ENCODE data around the gene JUP.
"Not testable (repeated sequence)": the region's sequence is repeated elsewhere in the genome, so short reads cannot be mapped to it uniquely, and the experiment has no call there.

The JUP gene

GRCh38 chr17:41786227-41787020 lies at the start of gene JUP:
JUP (minus strand) TSS chr17:41786711; CDS start chr17:41771854, 14,857 bp downstream.
- DNase-seq, result no peak

DNA sequence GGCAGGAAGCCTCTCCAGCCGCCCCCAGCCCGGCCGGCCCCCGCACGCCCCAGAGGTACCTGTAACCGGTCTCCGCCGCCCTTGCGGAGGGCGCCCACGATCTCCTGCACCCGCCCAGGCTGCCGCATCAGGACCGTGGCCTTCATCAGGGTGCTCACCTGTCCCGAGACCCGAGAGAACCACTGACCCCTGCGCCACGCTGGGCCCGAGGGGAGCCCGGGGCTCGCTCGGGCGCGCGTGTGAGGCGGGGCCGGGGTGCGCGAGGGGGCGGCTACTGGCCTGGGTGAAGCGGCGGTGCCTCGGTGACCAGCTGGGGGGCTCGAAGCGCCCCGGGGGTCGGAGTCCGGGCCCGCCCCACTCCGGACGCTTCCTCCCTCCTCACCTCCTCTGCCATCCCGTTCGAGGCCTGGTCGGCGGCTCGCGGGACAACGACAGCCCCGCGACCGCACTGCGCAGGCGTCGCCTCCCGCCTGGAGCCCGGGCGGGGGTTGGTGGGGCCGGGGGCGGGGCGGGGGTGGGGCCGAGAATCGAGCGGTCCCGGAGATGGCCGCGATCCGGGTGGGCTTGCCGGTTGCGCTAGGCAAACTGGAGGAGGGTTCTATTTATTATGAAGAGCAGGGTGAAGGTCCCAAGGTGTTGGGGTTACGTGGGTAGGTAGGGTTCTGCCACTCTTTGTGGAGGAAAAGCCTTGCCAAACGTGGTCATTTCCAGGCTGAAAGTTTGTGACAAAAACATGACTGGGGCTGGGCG lies 49.5 kb upstream of the JUP start, which contains the start of gene NT5C3B:
Gene NT5C3B (minus strand): TSS at position 433 of the 750 bp plus-strand sequence. CDS start 39 bp downstream, at position 394.
- DNase-seq, result no peak

DNA sequence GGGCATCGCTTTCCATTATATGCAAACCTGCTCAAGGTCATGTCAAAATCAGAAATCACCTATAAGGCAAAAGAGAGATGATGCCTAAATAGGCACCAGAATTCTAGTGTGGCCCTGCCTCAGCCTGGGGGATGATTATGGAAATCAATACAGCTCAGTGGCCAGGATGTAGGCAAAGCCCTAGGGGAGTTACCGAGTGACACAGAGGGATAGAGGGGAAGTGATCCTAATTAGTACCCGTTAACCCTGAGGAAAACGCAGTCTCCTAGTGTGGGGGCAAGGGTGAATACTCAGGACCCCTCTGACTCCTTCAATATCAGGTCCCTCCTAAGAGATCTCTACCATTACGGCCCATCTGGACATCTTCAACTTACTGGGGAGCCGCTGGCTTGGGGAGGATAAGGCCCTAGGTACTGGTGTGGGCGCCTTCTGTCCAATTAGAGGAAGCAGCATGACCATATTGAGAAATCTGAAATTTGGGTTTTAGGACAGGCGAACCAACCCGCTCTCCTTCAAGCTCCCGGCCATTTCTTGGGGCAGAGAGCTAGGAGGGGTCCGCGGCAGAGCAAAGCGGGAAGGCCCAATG lies 48.8 kb upstream of the JUP start:
- DNase-seq, result no peak

DNA sequence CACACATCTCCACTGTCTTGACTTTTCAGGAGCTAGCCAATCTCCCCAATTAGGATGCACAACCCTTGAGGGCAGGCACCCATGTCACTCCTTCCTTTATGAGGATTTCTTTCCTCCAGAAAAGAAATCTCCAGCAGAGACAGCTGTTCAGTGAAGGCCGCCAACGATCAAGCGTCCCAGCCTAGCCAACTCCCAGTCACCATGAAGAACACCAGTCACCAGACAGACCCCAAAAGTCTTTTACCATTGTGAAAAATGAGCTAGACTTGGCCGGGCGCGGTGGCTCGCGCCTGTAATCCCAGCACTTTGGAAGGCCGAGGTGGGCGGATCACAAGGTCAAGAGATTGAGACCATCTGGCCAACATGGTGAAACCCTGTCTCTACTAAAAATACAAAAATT lies 43.5 kb upstream of the JUP start:
- not testable (repeated sequence) for DNase-seq

DNA sequence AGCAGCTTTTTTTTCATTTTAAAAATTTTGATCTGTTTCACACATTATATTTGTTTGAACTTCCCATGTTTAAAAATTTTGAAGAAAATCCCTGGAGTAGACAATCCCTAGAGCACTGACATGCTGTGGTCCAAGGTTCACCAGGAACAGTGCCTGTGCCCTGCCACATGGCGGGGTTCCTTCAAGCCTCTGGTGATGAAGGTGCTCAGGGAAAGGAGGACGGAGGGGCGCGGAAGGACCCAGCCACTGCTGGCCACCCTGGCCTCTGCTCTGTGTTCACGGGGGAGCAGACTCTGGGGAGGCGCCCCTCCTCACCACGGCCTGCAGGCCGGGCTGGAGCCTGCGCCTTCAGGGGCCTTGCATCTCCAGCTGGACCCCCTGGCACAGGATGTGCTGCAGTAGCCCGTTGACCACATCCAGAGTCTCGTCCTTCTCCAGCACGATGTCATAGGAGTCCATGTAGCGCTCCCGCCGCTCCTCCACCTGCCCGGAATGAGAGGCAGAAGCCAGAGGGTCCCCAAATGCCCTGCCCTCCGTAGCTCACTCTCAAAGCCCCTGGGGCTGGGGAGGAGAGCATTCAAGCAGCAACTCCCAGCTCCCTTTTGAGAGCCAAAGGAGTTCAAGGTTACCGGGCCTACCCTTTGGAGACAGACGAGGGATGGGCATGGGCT lies 38.8 kb upstream of the JUP start:
- no peak for DNase-seq

DNA sequence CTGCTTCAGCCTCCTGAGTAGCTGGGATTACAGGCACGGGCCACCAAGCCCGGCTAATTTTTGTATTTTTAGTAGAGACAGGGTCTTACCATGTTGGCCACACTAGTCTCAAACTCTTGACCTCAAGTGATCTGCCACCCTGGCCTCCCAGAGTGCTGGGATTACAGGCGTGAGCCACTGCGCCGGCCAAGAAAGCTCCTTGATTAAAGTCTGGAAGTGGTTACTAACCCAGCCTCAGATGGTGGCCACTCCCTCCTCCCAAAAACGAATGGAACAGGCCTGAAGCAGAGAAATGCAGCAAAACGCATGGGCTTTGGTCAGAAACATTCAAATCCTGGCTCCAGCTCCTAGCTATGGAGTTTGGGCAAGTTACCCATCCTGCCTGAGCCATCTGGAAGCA lies 37.6 kb upstream of the JUP start:
- DNase-seq, result no peak

DNA sequence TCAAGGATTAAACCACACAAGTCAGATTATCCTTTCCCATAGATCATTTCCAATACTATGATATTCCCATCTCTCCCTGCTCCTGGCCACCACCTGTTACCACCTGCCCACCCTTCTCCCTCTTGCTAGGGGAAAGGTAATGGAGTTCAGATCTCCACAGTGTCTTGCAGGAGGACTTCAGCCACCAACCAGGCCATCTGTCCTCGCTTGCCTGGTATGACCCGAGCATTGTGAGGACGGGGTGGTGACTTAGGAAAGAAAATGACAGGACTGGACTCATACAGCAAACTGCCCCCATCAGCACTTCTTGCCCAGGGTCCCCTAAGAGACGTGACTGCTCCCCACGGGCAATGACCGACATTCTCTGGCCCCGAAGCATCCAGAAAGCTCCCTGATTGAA lies 37.1 kb upstream of the JUP start:
- no peak for DNase-seq

DNA sequence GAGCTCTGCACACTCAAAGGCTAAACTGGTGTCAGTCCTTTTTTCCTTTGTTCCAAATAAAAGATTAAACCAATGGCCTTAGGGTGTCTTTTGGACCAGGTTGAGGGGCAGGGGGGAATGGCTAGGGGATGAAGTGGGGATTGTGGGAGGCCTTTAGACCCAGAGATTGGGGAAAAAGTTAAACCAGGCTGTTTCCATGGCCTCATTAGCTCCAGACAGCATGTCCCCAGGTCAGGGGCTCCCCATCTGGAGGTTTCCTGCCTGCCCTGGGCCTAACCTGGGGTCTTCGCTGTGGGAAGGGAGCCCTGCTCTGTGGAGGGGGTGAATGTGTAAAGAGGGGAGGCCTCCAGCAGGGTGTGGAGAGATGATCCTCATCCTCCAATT lies 36.6 kb upstream of the JUP start:
- no peak for DNase-seq

- no peak for DNase-seq
Observed at GRCh38 chr17:41822216-41823140, 36.0 kb upstream of the JUP start.

DNA sequence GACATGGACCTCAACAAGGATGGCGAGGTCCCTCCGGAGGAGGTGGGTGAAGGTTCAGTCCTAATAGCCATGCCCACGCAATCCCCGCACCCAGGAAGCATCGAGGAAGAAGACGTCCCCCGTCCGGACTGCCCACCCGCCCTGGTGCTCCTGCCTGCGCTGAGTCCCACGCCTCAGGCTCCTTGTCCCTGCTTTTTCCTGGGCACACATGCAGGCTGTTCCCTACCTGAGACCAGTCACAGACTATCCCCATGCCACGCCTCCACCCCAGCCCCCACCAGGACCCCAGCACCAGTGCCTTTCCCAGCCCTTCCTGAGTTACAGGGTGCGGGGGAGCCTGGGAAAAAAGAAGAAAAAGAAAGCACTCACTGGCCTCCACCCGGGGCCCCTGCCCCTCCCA lies 35.3 kb upstream of the JUP start:
- no peak for DNase-seq

DNA sequence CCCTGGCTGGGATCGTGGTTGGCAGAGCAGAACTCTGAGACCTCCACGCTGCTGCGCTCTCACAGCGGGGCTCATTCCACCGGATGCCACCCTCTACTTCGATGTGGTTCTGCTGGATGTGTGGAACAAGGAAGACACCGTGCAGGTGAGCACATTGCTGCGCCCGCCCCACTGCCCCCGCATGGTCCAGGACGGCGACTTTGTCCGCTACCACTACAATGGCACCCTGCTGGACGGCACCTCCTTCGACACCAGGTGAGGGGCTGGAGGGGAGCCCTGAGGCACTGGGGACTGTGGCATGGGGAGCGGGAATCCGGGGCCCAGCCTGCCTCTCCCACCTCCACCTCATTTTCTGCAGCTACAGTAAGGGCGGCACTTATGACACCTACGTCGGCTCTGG lies 31.5 kb upstream of the JUP start:
- DNase-seq, result no peak

DNA sequence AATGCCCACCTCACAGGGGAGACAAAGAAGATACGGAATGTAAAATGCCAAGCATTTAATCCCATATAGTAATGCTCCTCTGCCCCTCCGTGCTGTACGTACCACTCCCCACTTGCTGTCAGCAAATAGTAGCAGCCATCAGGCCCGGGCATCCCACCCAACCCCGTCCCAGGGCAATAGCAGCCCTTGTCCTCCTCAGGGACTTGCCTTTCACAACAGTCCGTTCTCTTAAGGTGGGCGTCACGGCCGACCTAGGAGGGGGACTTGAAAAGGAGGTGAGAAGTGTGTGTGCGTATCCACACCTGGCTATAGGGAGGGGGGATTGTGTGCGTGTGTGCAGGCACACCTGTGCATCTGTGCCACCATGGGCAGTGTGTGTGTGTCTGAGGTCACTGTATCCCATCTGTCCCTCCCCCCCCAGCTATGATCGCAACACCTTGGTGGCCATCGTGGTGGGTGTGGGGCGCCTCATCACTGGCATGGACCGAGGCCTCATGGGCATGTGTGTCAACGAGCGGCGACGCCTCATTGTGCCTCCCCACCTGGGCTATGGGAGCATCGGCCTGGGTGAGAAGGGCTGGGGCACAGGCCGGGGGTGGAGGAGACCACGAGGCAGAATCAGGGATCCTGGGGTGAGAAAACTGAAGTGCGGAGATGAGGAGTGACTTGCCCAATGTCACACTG lies 30.3 kb upstream of the JUP start:
- no peak for DNase-seq

DNA sequence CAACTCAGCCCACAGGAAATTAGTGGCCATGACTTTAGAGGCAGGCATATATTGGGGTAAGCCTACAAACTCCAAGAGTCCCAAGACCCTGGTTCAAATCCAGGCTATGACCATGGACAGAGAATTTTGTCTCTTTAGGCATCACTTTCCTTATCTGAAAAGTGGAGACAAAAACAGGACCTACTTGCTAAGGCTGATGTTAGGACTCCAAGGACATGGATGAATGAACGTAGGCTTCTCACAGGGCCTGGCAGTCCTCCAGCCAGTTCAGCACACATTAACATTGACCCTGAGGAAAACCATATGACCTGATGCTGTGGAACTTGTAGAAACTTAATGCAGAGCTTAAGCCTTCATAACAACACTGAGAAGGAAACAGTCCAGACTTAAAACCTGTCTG lies 27.7 kb upstream of the JUP start:
- no peak for DNase-seq

GRCh38 chr17:41813699-41814124 lies 27.2 kb upstream of the JUP start:
- DNase-seq, result no peak

- DNase-seq, result no peak
Observed at GRCh38 chr17:41813152-41813680, 26.7 kb upstream of the JUP start.

- DNase-seq, result no peak
Observed at GRCh38 chr17:41812381-41813151, 26.1 kb upstream of the JUP start, which contains the start of gene FKBP10. FKBP10 (plus strand) TSS chr17:41813004; CDS start chr17:41813035, 31 bp downstream.

DNA sequence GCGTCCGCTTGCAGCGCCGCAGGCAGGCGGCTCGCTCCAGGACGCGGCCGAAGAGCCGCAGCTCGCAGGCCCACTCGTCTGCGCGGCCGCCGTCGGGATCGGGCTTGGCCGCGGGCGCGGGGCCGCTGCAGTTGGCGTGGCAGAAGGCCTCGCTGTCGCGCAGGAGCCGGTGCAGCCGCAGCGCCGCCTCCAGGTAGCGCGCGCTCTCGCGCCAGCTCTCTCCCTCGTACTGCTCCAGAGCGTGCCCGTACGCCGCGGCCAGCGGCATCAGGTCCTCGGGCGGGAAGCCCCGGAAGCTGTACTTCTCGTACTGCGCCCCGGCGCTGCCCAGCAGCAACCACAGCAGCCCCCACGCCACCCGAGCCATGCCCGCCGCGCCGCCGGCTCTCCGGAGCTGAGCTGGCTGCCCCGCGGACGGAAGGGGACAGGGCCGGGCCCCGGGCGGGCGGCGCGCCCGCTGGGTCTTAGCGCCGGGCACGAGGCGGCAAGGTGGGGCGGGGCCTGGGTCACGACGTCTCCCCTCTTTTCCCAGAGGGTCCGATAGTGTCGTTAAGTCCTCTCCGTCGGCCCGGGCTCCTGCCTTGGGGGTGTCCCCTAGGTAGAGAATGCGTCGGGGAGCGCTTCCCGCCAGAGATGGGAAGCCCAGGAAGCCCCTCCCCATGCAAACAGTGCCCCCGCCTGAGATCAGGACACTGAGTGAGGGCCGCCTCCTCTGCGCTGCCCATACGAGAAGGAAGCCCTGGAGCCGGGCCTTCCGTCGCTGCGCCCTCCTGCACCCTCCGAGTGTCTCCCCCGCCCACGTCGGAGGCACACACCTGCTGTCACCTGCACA lies 25.3 kb upstream of the JUP start, which contains the start of gene P3H4:
Gene P3H4 (minus strand): TSS at position 401 of the 832 bp plus-strand sequence. CDS start 34 bp downstream, at position 367.
- peak; percentile 31 for DNase-seq

DNA sequence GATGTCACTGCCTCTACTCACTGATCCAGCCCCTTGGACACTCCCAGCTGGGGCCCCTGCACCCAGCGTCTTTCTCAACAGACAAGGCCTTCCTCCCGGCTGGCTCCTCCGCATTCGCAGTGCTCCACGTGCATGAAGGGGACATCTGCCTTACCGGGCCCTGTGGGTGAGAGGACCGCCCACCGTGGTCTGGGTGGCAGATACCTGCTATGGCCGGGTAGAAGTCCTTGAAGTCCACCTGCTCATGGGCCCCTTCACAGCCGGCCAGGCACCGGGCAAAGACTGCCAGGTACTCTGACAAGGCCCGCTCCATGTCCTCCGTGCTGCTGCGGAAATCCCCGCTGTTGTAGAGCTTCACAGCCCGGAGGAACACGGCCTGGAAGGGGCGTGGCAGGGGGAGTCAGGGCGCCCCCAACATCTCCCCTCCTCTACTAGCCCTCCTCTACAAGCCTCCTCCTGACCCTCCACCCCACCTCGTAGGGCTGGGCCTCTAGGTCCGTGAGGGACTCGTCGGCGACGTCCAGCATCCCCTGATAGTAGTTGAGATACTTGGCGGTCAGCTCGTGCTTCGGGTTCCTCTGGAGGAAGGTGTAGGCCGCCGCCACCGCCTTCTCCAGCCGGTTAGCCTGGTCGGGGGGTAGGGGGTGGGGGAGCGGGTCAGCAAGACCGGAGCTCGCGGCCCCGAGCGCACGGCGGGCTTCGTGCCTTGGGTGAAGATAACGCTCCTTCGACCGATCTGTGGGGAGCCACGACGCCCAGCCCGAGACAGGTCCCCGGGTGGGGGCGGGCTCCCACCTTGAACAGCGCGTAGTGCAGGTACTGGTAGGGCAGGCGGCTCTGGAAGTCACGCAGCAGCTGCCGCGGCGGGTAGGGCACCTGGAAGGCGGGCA lies 24.4 kb upstream of the JUP start:
- no peak for DNase-seq
